Measurements from ENCODE around the gene MEG3. TPM values are rescaled to one million over a fixed set of nuclear protein-coding genes. Genes with fewer than 3 reads are reported as not detected.

MEG3 gene
- total and polyA plus RNA-seq, 2 of the 8 experiments (the other 6 are each of a cell fraction or from before 2014, with no cell fraction given) = 0.17 to 1.1 TPM

DNA sequence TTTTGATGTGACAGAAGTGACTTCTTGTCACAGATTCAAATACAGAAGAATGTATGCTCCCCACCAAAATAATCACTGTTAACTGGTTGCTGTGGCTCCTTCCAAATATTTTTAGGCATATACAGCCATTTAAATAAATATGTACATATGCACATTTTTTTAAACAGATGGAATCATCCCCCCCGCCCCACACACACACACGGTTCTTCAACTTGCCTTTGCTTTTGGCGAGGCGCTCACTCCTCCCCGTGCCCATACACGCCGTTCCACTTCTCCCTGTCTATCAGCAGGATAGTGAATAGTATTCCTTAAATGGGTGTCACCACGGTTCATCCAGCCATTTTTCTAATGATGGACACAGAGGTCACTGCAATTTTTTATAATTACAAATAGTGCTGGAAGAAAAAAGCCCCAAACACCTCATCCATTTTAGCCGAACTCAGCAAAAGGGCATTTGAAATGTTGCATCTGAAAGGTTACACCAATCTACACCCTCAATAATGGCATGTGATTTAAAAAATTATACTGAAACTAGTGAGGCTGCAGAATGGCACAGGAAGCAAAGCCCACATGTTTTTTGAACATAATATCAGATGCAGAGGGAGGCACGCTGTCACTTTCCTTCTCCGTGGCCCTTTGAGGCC, 39.2 kb upstream of the MEG3 start (continued):
- no peak for TF ChIP-seq FOSL1 (IDR thresholded peaks at IDR 0.05; ENCODE audit: insufficient read depth, low read depth, low read length)
- TF ChIP-seq CTBP2 (IDR thresholded peaks at IDR 0.05; ENCODE audit: borderline replicate concordance, insufficient read depth, insufficient read length, low read length) = no peak

Data from H1 (cell line).